Endothelial cell (in vitro differentiated cells): ENCODE data around the gene PLAGL1. TPM values are rescaled to one million over a fixed set of nuclear protein-coding genes. Genes with fewer than 3 reads are reported as not detected.
"Not testable (repeated sequence)": the region's sequence is repeated elsewhere in the genome, so short reads cannot be mapped to it uniquely, and the experiment has no call there.

Experiments used
- DNase-seq: peaks from one replicate; pipeline ENCODE4 v3.0.0; 2021; ENCODE audit warnings: low spot score
- H3K27ac Mint-ChIP-seq: one replicate; pipeline ENCODE4 v1.8.0; 2021; ENCODE audit warnings: mixed read lengths, inconsistent platforms; ENCODE audit not compliant: unreplicated experiment
- H3K27me3 Mint-ChIP-seq: one replicate; pipeline ENCODE4 v1.8.0; 2021; ENCODE audit warnings: mild to moderate bottlenecking, moderate library complexity, mixed read lengths, inconsistent platforms; ENCODE audit not compliant: unreplicated experiment
- H3K36me3 Mint-ChIP-seq: one replicate; pipeline ENCODE4 v1.8.0; 2021; ENCODE audit warnings: mild to moderate bottlenecking, low read depth, mixed read lengths, inconsistent platforms; ENCODE audit not compliant: unreplicated experiment
- H3K4me1 Mint-ChIP-seq: one replicate; pipeline ENCODE4 v1.8.0; 2021; ENCODE audit warnings: mild to moderate bottlenecking, mixed read lengths, inconsistent platforms; ENCODE audit not compliant: unreplicated experiment
- H3K4me3 Mint-ChIP-seq: one replicate; pipeline ENCODE4 v1.8.0; 2021; ENCODE audit warnings: mild to moderate bottlenecking, mixed read lengths, inconsistent platforms; ENCODE audit not compliant: unreplicated experiment
- H3K9me3 Mint-ChIP-seq: one replicate; pipeline ENCODE4 v1.8.0; 2021; ENCODE audit warnings: mixed read lengths, inconsistent platforms; ENCODE audit not compliant: unreplicated experiment
- CTCF ChIP-seq: fragments of 200-600 bp; sonication (generic); IDR thresholded peaks from one replicate; pipeline ENCODE4 v1.5.0; 2021; ENCODE audit warnings: antibody characterized with exemption; ENCODE audit not compliant: unreplicated experiment
- total RNA-seq: library from RNA; stranded (reverse); fragmentation: NEBNext Ultra II Directional; extraction: Animal tissue kit (Norgen Biotek cat#: 25700); gene quantifications from one replicate; pipeline ENCODE4 v1.2.1, GENCODE V29; 2021; ENCODE audit not compliant: unreplicated experiment

The PLAGL1 gene
- total RNA-seq, 1 donor from 2014 or later: 294 TPM

- H3K27me3 Mint-ChIP-seq: peaks cover 3% of the 10 kb centered on the region
- H3K27ac Mint-ChIP-seq: no peak overlapping the region
- peaks cover 6% of the 10 kb centered on the region for H3K36me3 Mint-ChIP-seq
- no peak for TF ChIP-seq CTCF
- no peaks in the 10 kb centered on the region for H3K9me3 Mint-ChIP-seq
- no peak overlapping the region for H3K4me3 Mint-ChIP-seq
- H3K4me1 Mint-ChIP-seq: no peaks in the 10 kb centered on the region
- DNase-seq: no peak
These were observed 79.2 kb downstream of the PLAGL1 start for GRCh38 chr6:143928853-143929252.

- H3K36me3 Mint-ChIP-seq: peaks cover 12% of the 10 kb centered on the region
- not testable (repeated sequence) for H3K4me3 Mint-ChIP-seq, H3K9me3 Mint-ChIP-seq, H3K4me1 Mint-ChIP-seq, DNase-seq, H3K27me3 Mint-ChIP-seq
- H3K27ac Mint-ChIP-seq: peak overlapping the region; percentile 22
These were observed 91.0 kb downstream of the PLAGL1 start for GRCh38 chr6:143917026-143917425.

- peaks cover 18% of the 10 kb centered on the region for H3K36me3 Mint-ChIP-seq
- H3K9me3 Mint-ChIP-seq: no peaks in the 10 kb centered on the region
- no peak for DNase-seq
- no peak for TF ChIP-seq CTCF
- no peak overlapping the region for H3K4me3 Mint-ChIP-seq
- H3K27me3 Mint-ChIP-seq: no peaks in the 10 kb centered on the region
- no peak overlapping the region for H3K27ac Mint-ChIP-seq
- H3K4me1 Mint-ChIP-seq: peaks cover 5% of the 10 kb centered on the region
These were observed 95.4 kb downstream of the PLAGL1 start for GRCh38 chr6:143912671-143913070.

- Mint-ChIP-seq H3K4me1 (peaks cover 5% of the 10 kb centered on the region), H3K4me3 (no peak overlapping the region), H3K27ac (no peak overlapping the region), H3K36me3 (peaks cover 13% of the 10 kb centered on the region), H3K9me3 (no peaks in the 10 kb centered on the region), H3K27me3 (no peaks in the 10 kb centered on the region)
- no peak for TF ChIP-seq CTCF
- DNase-seq: no peak
These were observed 97.0 kb downstream of the PLAGL1 start for GRCh38 chr6:143911028-143911427.

- no peak overlapping the region for H3K4me3 Mint-ChIP-seq
- TF ChIP-seq CTCF: no peak
- DNase-seq: no peak
These were observed 105.2 kb downstream of the PLAGL1 start for GRCh38 chr6:143902827-143903226.

More at GRCh38 chr6:143902827-143903226, 105.2 kb downstream of the PLAGL1 start:
- Mint-ChIP-seq H3K36me3 (no peaks in the 10 kb centered on the region), H3K9me3 (no peaks in the 10 kb centered on the region), H3K27ac (no peak overlapping the region), H3K27me3 (no peaks in the 10 kb centered on the region), H3K4me1 (no peaks in the 10 kb centered on the region)
